Trophoblast cell (in vitro differentiated cells and primary cell): ENCODE data around the gene RPS21.

Source experiments
- DNase-seq, 2 donors: peaks; one replicate each; pipeline ENCODE4 v3.0.0-alpha.2; 2016
- H2AFZ ChIP-seq: 2 replicates; pipeline ENCODE4 v1.6.1; 2013; ENCODE audit warnings: low read length, moderate library complexity, mild to moderate bottlenecking; ENCODE audit not compliant: insufficient read depth, poor library complexity
- H2AK5ac ChIP-seq: 2 replicates; pipeline ENCODE4 v1.6.1; 2013; ENCODE audit warnings: mild to moderate bottlenecking, low read length
- H2BK120ac ChIP-seq: 2 replicates; pipeline ENCODE4 v1.6.1; 2013; ENCODE audit warnings: low read length, mild to moderate bottlenecking, moderate library complexity; ENCODE audit not compliant: insufficient read depth, poor library complexity
- H2BK12ac ChIP-seq: 2 replicates; pipeline ENCODE4 v1.6.1; 2013; ENCODE audit warnings: mild to moderate bottlenecking, low read length, moderate library complexity
- H2BK5ac ChIP-seq: 2 replicates; pipeline ENCODE4 v1.6.1; 2013; ENCODE audit warnings: low read length, low read depth, moderate library complexity, mild to moderate bottlenecking; ENCODE audit not compliant: poor library complexity
- H3K14ac ChIP-seq: 2 replicates; pipeline ENCODE4 v1.6.1; 2013; ENCODE audit warnings: mild to moderate bottlenecking, low read length
- H3K18ac ChIP-seq: 2 replicates; pipeline ENCODE4 v1.6.1; 2013; ENCODE audit warnings: mild to moderate bottlenecking, low read length
- H3K23ac ChIP-seq: 2 replicates; pipeline ENCODE4 v1.6.1; 2013; ENCODE audit warnings: low read length
- H3K27ac ChIP-seq: 2 replicates; pipeline ENCODE4 v1.5.1; 2013; ENCODE audit warnings: low read depth, mild to moderate bottlenecking, inconsistent platforms, low read length, moderate library complexity
- H3K27me3 ChIP-seq: 2 replicates; pipeline ENCODE4 v1.6.1; 2013; ENCODE audit warnings: inconsistent platforms, mild to moderate bottlenecking, low read length, moderate library complexity; ENCODE audit not compliant: insufficient read depth
- H3K36me3 ChIP-seq, 2 experiments: 1 replicate in 1 of 2; 2 replicates in 1 of 2; pipeline ENCODE4 v1.6.1; 2013; ENCODE audit warnings: low read length in 2 of 2, mild to moderate bottlenecking in 2 of 2, moderate library complexity in 1 of 2; ENCODE audit not compliant: insufficient read depth in 2 of 2, control insufficient read depth in 1 of 2
- H3K4ac ChIP-seq: 2 replicates; pipeline ENCODE4 v1.6.1; 2013; ENCODE audit warnings: low read depth, mild to moderate bottlenecking, low read length, moderate library complexity
- H3K4me1 ChIP-seq, 2 experiments: 1 replicate in 1 of 2; 2 replicates in 1 of 2; pipeline ENCODE4 v1.6.1; 2013; ENCODE audit warnings: low read length in 2 of 2, mild to moderate bottlenecking in 2 of 2, moderate library complexity in 1 of 2; ENCODE audit not compliant: insufficient read depth in 2 of 2, control insufficient read depth in 1 of 2
- H3K4me2 ChIP-seq: 2 replicates; pipeline ENCODE4 v1.6.1; 2013; ENCODE audit warnings: inconsistent platforms, mild to moderate bottlenecking, low read length, moderate library complexity
- H3K4me3 ChIP-seq: 2 replicates; pipeline ENCODE4 v1.5.1; 2013; ENCODE audit warnings: mild to moderate bottlenecking, low read depth, low read length, inconsistent platforms
- H3K79me1 ChIP-seq: one replicate; pipeline ENCODE4 v1.6.1; 2013; ENCODE audit warnings: low read length
- H3K79me2 ChIP-seq: 2 replicates; pipeline ENCODE4 v1.6.1; 2013; ENCODE audit warnings: low read length, mild to moderate bottlenecking; ENCODE audit not compliant: control insufficient read depth, insufficient read depth, poor library complexity
- H3K9ac ChIP-seq: 2 replicates; pipeline ENCODE4 v1.6.1; 2013; ENCODE audit warnings: mild to moderate bottlenecking, low read length
- H3K9me3 ChIP-seq: 2 replicates; pipeline ENCODE4 v1.6.1; 2013; ENCODE audit warnings: low read depth, mild to moderate bottlenecking, control low read depth, inconsistent platforms, low read length; ENCODE audit not compliant: insufficient read depth
- H4K12ac ChIP-seq: 2 replicates; pipeline ENCODE4 v1.6.1; 2013; ENCODE audit warnings: low read depth, mild to moderate bottlenecking, low read length, moderate library complexity
- H4K8ac ChIP-seq: 2 replicates; pipeline ENCODE4 v1.6.1; 2013; ENCODE audit warnings: low read depth, mild to moderate bottlenecking, low read length, moderate library complexity
- H4K91ac ChIP-seq: one replicate; pipeline ENCODE4 v1.6.1; 2013; ENCODE audit warnings: low read depth, mild to moderate bottlenecking, low read length, moderate library complexity
- WGBS: extraction: QIAGEN DNeasy Blood & Tissue Kit; methylation state at CpG from one replicate; pipeline ENCODE4 v1.1.7; 2013; ENCODE audit warnings: missing lambda C conversion rate; ENCODE audit not compliant: insufficient read length, insufficient coverage; ENCODE audit errors: extremely low coverage; 5-methylcytosine and 5-hydroxymethylcytosine counted together

RPS21 gene

GRCh38 chr20:62357681-62358080 lies 29.2 kb upstream of the RPS21 start:
- Histone ChIP-seq H3K36me3 (peaks cover 52 to 70% of the 10 kb centered on the region in 2 experiments), H3K4me2 (no peak overlapping the region), H3K14ac (no peak overlapping the region), H3K18ac (no peak overlapping the region), H3K79me2 (peaks cover 61% of the 10 kb centered on the region), H3K27ac (no peak overlapping the region), H3K4ac (peak overlapping the region; percentile 83), H2AK5ac (no peak overlapping the region), H2BK120ac (no peak overlapping the region), H3K4me1 (peaks cover 40 to 44% of the 10 kb centered on the region in 2 experiments), H3K4me3 (no peak overlapping the region), H3K79me1 (peaks cover 25% of the 10 kb centered on the region), H4K91ac (no peak overlapping the region), H3K27me3 (no peaks in the 10 kb centered on the region), H2AFZ (no peak overlapping the region), H3K9me3 (peaks cover 5% of the 10 kb centered on the region), H3K9ac (no peak overlapping the region), H2BK12ac (no peak overlapping the region), H4K8ac (no peak overlapping the region), H2BK5ac (no peak overlapping the region), H3K23ac (no peak overlapping the region), H4K12ac (no peak overlapping the region)
- no peak for DNase-seq
- WGBS: no CpG with 5 or more reads among the region's 7 CpGs

- Histone ChIP-seq H2AK5ac (no peak overlapping the region), H3K9ac (no peak overlapping the region), H2BK5ac (no peak overlapping the region), H3K79me2 (peaks cover 61% of the 10 kb centered on the region), H2BK120ac (no peak overlapping the region), H2BK12ac (no peak overlapping the region), H3K27ac (no peak overlapping the region), H4K91ac (no peak overlapping the region), H2AFZ (no peak overlapping the region), H3K18ac (peak overlapping the region; percentile 43), H3K27me3 (no peaks in the 10 kb centered on the region), H3K9me3 (peaks cover 5% of the 10 kb centered on the region), H3K23ac (no peak overlapping the region), H4K8ac (no peak overlapping the region), H3K4me3 (no peak overlapping the region), H3K79me1 (peaks cover 25% of the 10 kb centered on the region), H3K36me3 (peaks cover 45 to 63% of the 10 kb centered on the region in 2 experiments), H4K12ac (no peak overlapping the region), H3K4me1 (peaks cover 43 to 51% of the 10 kb centered on the region in 2 experiments), H3K4ac (peak overlapping the region; percentile 83), H3K4me2 (no peak overlapping the region), H3K14ac (no peak overlapping the region)
- WGBS: no CpG with 5 or more reads among the region's 24 CpGs
- DNase-seq: no peak
These were observed 28.5 kb upstream of the RPS21 start for GRCh38 chr20:62358171-62359042.

GRCh38 chr20:62359043-62359490 lies 27.8 kb upstream of the RPS21 start:
- Histone ChIP-seq H3K4me2 (no peak overlapping the region), H2BK5ac (no peak overlapping the region), H4K8ac (no peak overlapping the region), H3K36me3 (peaks cover 41 to 62% of the 10 kb centered on the region in 2 experiments), H3K4me1 (peaks cover 46 to 58% of the 10 kb centered on the region in 2 experiments), H3K79me1 (peaks cover 25% of the 10 kb centered on the region), H4K91ac (no peak overlapping the region), H3K9me3 (peaks cover 5% of the 10 kb centered on the region), H2AK5ac (no peak overlapping the region), H4K12ac (no peak overlapping the region), H3K79me2 (peaks cover 66% of the 10 kb centered on the region), H3K4me3 (no peak overlapping the region), H2BK12ac (no peak overlapping the region), H2BK120ac (no peak overlapping the region), H2AFZ (no peak overlapping the region), H3K27ac (no peak overlapping the region), H3K27me3 (no peaks in the 10 kb centered on the region), H3K4ac (peak overlapping the region; percentile 83), H3K23ac (no peak overlapping the region), H3K14ac (no peak overlapping the region), H3K18ac (peak overlapping the region; percentile 10), H3K9ac (no peak overlapping the region)
- no CpG with 5 or more reads among the region's 16 CpGs for WGBS
- peak in 1 of 2 donors; percentile 48 for DNase-seq

GRCh38 chr20:62359491-62360121 lies 27.3 kb upstream of the RPS21 start:
- Histone ChIP-seq H3K27me3 (no peaks in the 10 kb centered on the region), H3K36me3 (peaks cover 41 to 59% of the 10 kb centered on the region in 2 experiments), H4K8ac (peak overlapping the region; percentile 17), H3K4me3 (no peak overlapping the region), H3K4ac (peak overlapping the region; percentile 83), H2BK120ac (no peak overlapping the region), H3K79me1 (peaks cover 25% of the 10 kb centered on the region), H3K14ac (no peak overlapping the region), H3K4me2 (no peak overlapping the region), H3K9ac (no peak overlapping the region), H2AK5ac (no peak overlapping the region), H2BK5ac (no peak overlapping the region), H3K18ac (peak overlapping the region; percentile 10), H3K23ac (no peak overlapping the region), H3K27ac (no peak overlapping the region), H2BK12ac (no peak overlapping the region), H3K4me1 (peaks cover 47 to 59% of the 10 kb centered on the region in 2 experiments), H3K9me3 (peaks cover 5% of the 10 kb centered on the region), H3K79me2 (peaks cover 66% of the 10 kb centered on the region), H2AFZ (no peak overlapping the region), H4K12ac (no peak overlapping the region), H4K91ac (no peak overlapping the region)
- DNase-seq: peak in 1 of 2 donors; percentile 38
- no CpG with 5 or more reads among the region's 25 CpGs for WGBS
